Neural crest cell (in vitro differentiated cells): ENCODE results near the gene SFR1. TPM values are rescaled to one million over a fixed set of nuclear protein-coding genes. Genes with fewer than 3 reads are reported as not detected.

ENCODE experiments used
- DNase-seq: peaks from one replicate; pipeline ENCODE4 v3.0.0; 2021; ENCODE audit warnings: low read depth, mixed read lengths, low spot score
- H3K27ac Mint-ChIP-seq: one replicate; pipeline ENCODE4 v1.8.0; 2021; ENCODE audit warnings: mild to moderate bottlenecking, mixed read lengths; ENCODE audit not compliant: unreplicated experiment
- H3K27me3 Mint-ChIP-seq: 2 replicates; pipeline ENCODE4 v1.8.0; 2021; ENCODE audit warnings: low read depth, mild to moderate bottlenecking, mixed read lengths
- H3K36me3 Mint-ChIP-seq: 2 replicates; pipeline ENCODE4 v1.8.0; 2021; ENCODE audit warnings: low read depth, mild to moderate bottlenecking, mixed read lengths
- H3K4me1 Mint-ChIP-seq: 2 replicates; pipeline ENCODE4 v1.8.0; 2021; ENCODE audit warnings: mixed read lengths
- H3K4me3 Mint-ChIP-seq: one replicate; pipeline ENCODE4 v1.8.0; 2021; ENCODE audit warnings: mild to moderate bottlenecking, mixed read lengths
- H3K9me3 Mint-ChIP-seq: 2 replicates; pipeline ENCODE4 v1.8.0; 2021; ENCODE audit warnings: mixed read lengths
- total RNA-seq: library from RNA; stranded (reverse); gene quantifications from 2 replicates; pipeline ENCODE4 v1.2.1, GENCODE V29; 2021
- TF ChIP-seq, protein P1 (sequence below): fragments of 200-600 bp; sonication (generic); conservative IDR thresholded peaks from 2 replicates; pipeline ENCODE4 v1.5.0; 2021; ENCODE audit warnings: antibody characterized with exemption, mild to moderate bottlenecking

Gene SFR1
- total RNA-seq, 1 donor from 2014 or later, result 14.0 TPM

GRCh38 chr10:104123397-104123796 is 1.4 kb downstream of the SFR1 start:
- DNase-seq, result no peak
- H3K27ac Mint-ChIP-seq, result no peak overlapping the region
- no peaks in the 10 kb centered on the region for H3K27me3 Mint-ChIP-seq
- no peaks in the 10 kb centered on the region for H3K9me3 Mint-ChIP-seq
- TF ChIP-seq, protein P1, sequence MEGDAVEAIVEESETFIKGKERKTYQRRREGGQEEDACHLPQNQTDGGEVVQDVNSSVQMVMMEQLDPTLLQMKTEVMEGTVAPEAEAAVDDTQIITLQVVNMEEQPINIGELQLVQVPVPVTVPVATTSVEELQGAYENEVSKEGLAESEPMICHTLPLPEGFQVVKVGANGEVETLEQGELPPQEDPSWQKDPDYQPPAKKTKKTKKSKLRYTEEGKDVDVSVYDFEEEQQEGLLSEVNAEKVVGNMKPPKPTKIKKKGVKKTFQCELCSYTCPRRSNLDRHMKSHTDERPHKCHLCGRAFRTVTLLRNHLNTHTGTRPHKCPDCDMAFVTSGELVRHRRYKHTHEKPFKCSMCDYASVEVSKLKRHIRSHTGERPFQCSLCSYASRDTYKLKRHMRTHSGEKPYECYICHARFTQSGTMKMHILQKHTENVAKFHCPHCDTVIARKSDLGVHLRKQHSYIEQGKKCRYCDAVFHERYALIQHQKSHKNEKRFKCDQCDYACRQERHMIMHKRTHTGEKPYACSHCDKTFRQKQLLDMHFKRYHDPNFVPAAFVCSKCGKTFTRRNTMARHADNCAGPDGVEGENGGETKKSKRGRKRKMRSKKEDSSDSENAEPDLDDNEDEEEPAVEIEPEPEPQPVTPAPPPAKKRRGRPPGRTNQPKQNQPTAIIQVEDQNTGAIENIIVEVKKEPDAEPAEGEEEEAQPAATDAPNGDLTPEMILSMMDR, result peak; percentile 46
- peaks cover 31% of the 10 kb centered on the region for H3K4me1 Mint-ChIP-seq
- peak overlapping the region; percentile 97 for H3K4me3 Mint-ChIP-seq
- peaks cover 7% of the 10 kb centered on the region for H3K36me3 Mint-ChIP-seq

DNA sequence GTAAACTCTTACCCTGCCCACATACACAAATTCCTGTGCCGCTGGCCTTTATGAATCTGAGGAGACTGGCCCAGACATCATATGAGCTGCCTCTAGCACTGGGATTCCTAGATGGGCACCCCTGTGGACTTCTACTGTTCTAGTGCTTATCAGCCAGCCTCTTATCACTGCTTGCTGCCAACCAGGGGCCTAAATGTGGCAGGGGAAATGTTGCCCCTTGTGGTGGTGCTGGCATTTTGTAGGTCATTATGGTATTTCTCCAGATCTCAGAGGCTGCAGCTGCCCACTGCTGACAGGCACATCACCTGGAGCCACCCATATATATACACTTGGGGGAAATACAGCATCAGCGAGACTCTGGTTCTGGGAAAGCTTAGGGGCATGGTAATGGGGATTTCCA is 5.4 kb downstream of the SFR1 start:
- no peak for DNase-seq
- peak overlapping the region; percentile 27 for H3K27ac Mint-ChIP-seq
- no peaks in the 10 kb centered on the region for H3K27me3 Mint-ChIP-seq
- H3K36me3 Mint-ChIP-seq, result peaks cover 7% of the 10 kb centered on the region
- H3K9me3 Mint-ChIP-seq, result no peaks in the 10 kb centered on the region
- H3K4me3 Mint-ChIP-seq, result peak overlapping the region; percentile 51
- TF ChIP-seq, protein P1, result peak; percentile 40
- H3K4me1 Mint-ChIP-seq, result peaks cover 18% of the 10 kb centered on the region

DNA sequence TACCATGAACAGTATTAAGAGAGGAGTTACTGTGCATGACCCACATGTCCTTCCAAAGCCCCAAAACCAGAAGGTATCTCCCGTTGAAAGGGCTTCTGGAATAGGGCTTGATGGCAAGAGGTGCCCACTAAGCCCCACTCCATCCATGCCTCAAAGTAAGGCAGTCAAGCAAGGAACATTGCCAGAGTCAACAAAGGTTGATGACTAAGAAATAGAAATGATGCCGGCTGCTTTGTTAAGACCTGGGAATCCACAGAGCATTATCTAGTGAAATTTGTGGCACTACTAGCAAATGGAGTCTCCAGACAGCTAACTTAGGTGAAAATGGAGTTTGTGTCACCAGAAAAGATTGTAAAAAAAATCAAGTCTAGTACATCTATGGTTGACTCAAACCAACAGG is 6.2 kb downstream of the SFR1 start:
- peaks cover 10% of the 10 kb centered on the region for H3K4me1 Mint-ChIP-seq
- no peak for DNase-seq
- no peaks in the 10 kb centered on the region for H3K27me3 Mint-ChIP-seq
- H3K4me3 Mint-ChIP-seq, result no peak overlapping the region
- peaks cover 7% of the 10 kb centered on the region for H3K36me3 Mint-ChIP-seq
- no peak overlapping the region for H3K27ac Mint-ChIP-seq
- no peaks in the 10 kb centered on the region for H3K9me3 Mint-ChIP-seq
- TF ChIP-seq, protein P1, result no peak

DNA sequence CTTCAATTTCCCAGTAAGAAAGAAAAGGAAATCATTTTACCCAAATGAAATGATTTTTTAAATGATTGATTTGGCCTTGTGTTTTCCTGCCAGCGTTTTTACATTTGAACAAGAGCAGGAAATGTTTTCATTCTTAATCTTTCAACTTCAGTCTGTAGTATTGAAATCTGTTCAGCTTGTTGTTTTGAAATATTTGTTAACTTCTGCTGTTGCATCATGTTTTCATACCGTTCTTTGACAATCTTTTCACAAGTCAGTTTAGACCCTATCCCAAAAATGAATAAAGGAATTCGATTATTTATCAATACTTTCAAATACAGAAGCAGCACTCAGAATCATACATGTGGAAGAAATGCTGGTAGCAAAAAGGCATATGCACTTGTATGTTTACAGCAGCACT is 8.1 kb downstream of the SFR1 start:
- Mint-ChIP-seq H3K27ac (no peak overlapping the region), H3K27me3 (no peaks in the 10 kb centered on the region), H3K4me3 (no peak overlapping the region), H3K36me3 (peaks cover 7% of the 10 kb centered on the region), H3K9me3 (no peaks in the 10 kb centered on the region), H3K4me1 (peaks cover 3% of the 10 kb centered on the region)
- no peak for DNase-seq
- TF ChIP-seq, protein P1, result no peak

DNA sequence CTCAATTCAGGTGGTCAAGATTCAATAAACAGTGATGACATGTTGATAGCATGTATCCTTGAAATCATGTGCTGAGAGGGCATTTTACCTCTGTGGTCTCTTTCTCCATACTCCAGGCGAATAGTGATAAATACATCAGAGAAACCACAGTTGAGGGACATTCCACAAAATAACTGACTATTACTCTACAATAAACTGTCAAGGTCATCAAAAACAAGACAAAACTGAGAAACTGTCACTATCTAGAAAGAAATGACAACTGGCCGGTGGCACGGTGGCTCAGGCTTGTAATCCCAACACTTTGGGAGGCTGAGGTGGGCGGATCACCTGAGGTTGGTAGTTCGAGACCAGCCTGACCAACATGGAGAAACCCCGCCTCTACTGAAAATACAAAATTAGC is 16.2 kb downstream of the SFR1 start:
- TF ChIP-seq, protein P1, result no peak
- DNase-seq, result no peak
- H3K9me3 Mint-ChIP-seq, result no peaks in the 10 kb centered on the region
- H3K27me3 Mint-ChIP-seq, result no peaks in the 10 kb centered on the region
- no peak overlapping the region for H3K4me3 Mint-ChIP-seq
- no peak overlapping the region for H3K27ac Mint-ChIP-seq
- no peaks in the 10 kb centered on the region for H3K36me3 Mint-ChIP-seq
- no peaks in the 10 kb centered on the region for H3K4me1 Mint-ChIP-seq

DNA sequence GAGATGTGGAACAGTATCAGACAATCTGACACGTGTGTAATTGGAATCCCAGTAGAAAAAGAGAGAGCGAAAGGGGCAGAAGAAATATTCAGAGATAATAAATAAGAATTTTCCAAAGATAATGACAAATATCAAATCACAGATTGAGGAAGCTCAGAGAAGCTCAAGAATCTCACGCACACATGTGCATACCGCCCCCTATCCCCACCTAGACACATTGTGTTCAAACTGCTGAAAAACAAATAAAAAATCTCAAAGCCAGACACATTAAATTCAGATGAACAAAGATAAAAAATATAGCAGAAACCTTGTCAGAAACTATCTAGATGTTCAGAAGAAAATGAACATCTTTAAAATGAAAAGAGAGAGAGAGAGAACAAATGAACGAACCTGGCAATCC is 17.2 kb downstream of the SFR1 start:
- no peaks in the 10 kb centered on the region for H3K27me3 Mint-ChIP-seq
- H3K4me1 Mint-ChIP-seq, result no peaks in the 10 kb centered on the region
- DNase-seq, result no peak
- H3K27ac Mint-ChIP-seq, result no peak overlapping the region
- TF ChIP-seq, protein P1, result peak; percentile 46
- H3K9me3 Mint-ChIP-seq, result no peaks in the 10 kb centered on the region
- no peak overlapping the region for H3K4me3 Mint-ChIP-seq
- no peaks in the 10 kb centered on the region for H3K36me3 Mint-ChIP-seq
